Mammary epithelial cell (primary cell): ENCODE data around the gene TBCC.

Source experiments
- EZH2 ChIP-seq: IDR thresholded peaks from 2 replicates; pipeline ENCODE4 v1.6.1; 2012; ENCODE audit warnings: low read length, inconsistent platforms, borderline replicate concordance
- TF ChIP-seq, protein P1 (sequence below), 2 donors: IDR thresholded peaks in 1 of 2; conservative IDR thresholded peaks in 1 of 2; 2 replicates each; pipeline ENCODE4 v1.5.1; 2011 to 2012; ENCODE audit warnings: inconsistent platforms in 2 of 2, low read length in 2 of 2, mild to moderate bottlenecking in 2 of 2, control low read depth in 1 of 2, low read depth in 1 of 2; ENCODE audit not compliant: insufficient read depth in 1 of 2; ENCODE audit errors: extremely low read depth in 1 of 2

DNA sequence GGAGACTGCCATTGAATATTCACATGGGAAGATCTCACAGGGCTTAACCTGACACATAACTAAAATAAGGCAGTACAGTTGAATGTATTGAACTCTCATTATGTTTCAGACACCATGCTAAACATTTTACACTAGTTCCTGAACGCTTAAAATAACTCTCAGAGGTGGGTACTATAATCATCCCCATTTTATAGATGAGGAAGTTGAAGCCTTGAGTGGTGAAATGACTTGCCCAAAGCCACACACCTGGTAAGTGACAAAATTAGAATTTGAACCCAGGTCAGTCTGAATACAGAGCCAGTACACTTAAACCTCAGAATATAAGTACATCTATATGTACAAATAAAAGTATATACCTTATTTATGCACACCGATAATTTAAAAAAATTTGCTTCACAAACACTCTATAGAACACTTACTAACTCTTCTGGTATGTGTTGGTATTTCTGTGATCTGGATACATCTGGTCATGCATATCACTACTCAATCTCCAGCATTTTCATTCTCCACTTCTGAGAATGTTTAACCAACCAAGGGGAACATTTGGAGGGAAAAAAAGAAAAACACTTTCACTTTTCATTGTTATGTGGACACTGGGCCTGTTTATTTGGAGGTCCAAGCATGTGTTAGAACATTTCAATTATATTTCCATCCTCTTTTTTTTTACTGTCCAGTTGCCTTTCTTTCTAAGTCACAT, 31.4 kb upstream of the TBCC start:
- TF ChIP-seq, protein P1, sequence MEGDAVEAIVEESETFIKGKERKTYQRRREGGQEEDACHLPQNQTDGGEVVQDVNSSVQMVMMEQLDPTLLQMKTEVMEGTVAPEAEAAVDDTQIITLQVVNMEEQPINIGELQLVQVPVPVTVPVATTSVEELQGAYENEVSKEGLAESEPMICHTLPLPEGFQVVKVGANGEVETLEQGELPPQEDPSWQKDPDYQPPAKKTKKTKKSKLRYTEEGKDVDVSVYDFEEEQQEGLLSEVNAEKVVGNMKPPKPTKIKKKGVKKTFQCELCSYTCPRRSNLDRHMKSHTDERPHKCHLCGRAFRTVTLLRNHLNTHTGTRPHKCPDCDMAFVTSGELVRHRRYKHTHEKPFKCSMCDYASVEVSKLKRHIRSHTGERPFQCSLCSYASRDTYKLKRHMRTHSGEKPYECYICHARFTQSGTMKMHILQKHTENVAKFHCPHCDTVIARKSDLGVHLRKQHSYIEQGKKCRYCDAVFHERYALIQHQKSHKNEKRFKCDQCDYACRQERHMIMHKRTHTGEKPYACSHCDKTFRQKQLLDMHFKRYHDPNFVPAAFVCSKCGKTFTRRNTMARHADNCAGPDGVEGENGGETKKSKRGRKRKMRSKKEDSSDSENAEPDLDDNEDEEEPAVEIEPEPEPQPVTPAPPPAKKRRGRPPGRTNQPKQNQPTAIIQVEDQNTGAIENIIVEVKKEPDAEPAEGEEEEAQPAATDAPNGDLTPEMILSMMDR (conservative IDR thresholded peaks at IDR 0.05 in 1 of 2, IDR thresholded peaks at IDR 0.05 in 1 of 2; ENCODE audit: extremely low read depth in 1 of 2, insufficient read depth in 1 of 2, low read depth in 1 of 2, low read length in 2 of 2), result no peak
- TF ChIP-seq EZH2, result no peak
